A549 (cell line): ENCODE results near the gene PCYT2. TPM values are rescaled to one million over a fixed set of nuclear protein-coding genes. Genes with fewer than 3 reads are reported as not detected.

Source experiments
- ATAC-seq, 2 experiments: fragments of 200-7000 bp in 1 of 2; fragments of >200 bp in 1 of 2; cut with Nextera tagmentation in 1 of 2; cut with Tn5 transposase in 1 of 2; 3 replicates each; pipeline versions ENCODE4 v1.8.0 to v1.9.1; 2018 to 2020; ENCODE audit warnings: mild to moderate bottlenecking in 1 of 2, moderate library complexity in 1 of 2
- CTCF ChIA-PET: fragments of 300-600 bp; sonication (Branson Sonifier 250); formaldehyde crosslinking; extraction: SDS; loops from one replicate; lab custom pipeline; 2021; ENCODE audit warnings: antibody characterized with exemption, inconsistent platforms; lab: Yijun Ruan, JAX
- POLR2A ChIA-PET: fragments of 350-600 bp; formaldehyde crosslinking; extraction: SDS; loops from one replicate; lab custom pipeline; 2021; ENCODE audit warnings: antibody characterized with exemption, inconsistent platforms; lab: Yijun Ruan, JAX
- DNase-seq, 2 experiments: peaks; one replicate each; pipeline versions ENCODE4 v3.0.0 to v3.0.0-alpha.2; 2011 to 2016; ENCODE audit warnings: low read depth in 1 of 2, low spot score in 1 of 2
- FAIRE-seq: peaks from 2 replicates; lab custom pipeline; 2011; peaks lifted over from hg19 to GRCh38; lab: Jason Lieb, UNC
- H3K27ac ChIP-seq, 2 experiments: fragments of >200 bp; sonication (Bioruptor Twin); formaldehyde crosslinking; 3 replicates each; pipeline ENCODE4 v1.5.1; 2016 to 2017
- H3K4me1 ChIP-seq: fragments of >200 bp; sonication (Bioruptor Twin); formaldehyde crosslinking; 3 replicates; pipeline ENCODE4 v1.6.1; 2016
- H3K4me2 ChIP-seq: fragments of >200 bp; sonication (Bioruptor Twin); formaldehyde crosslinking; 3 replicates; pipeline ENCODE4 v1.6.1; 2016
- H3K4me3 ChIP-seq: fragments of >200 bp; sonication (Bioruptor Twin); formaldehyde crosslinking; 3 replicates; pipeline ENCODE4 v1.5.1; 2016
- H3K9me3 ChIP-seq: fragments of >200 bp; sonication (Bioruptor Twin); formaldehyde crosslinking; 3 replicates; pipeline ENCODE4 v1.6.1; 2016
- CHD4 ChIP-seq: fragments of 200-600 bp; sonication (generic); IDR thresholded peaks from 2 replicates; pipeline ENCODE4 v1.6.1; 2016; ENCODE audit warnings: antibody characterized with exemption, mild to moderate bottlenecking, borderline replicate concordance
- ESRRA ChIP-seq: fragments of 150-350 bp; IDR thresholded peaks from 2 replicates; pipeline ENCODE4 v1.6.1; 2014; ENCODE audit warnings: mild to moderate bottlenecking, low read length, borderline replicate concordance
- FOSL2 ChIP-seq, 2 experiments: fragments of 450-650 bp in 1 of 2; fragments of >200 bp in 1 of 2; sonication (Bioruptor Twin) in 1 of 2; formaldehyde crosslinking; IDR thresholded peaks; 2 replicates each; pipeline versions ENCODE4 v1.5.0 to v1.6.1; 2016 to 2020; ENCODE audit warnings: mild to moderate bottlenecking in 1 of 2, moderate library complexity in 1 of 2
- GATA3 ChIP-seq: IDR thresholded peaks from 2 replicates; pipeline ENCODE4 v1.6.1; 2012; ENCODE audit warnings: borderline replicate concordance
- HDAC2 ChIP-seq: fragments of 200-600 bp; sonication (generic); IDR thresholded peaks from 2 replicates; pipeline ENCODE4 v1.6.1; 2016
- HEYL ChIP-seq: fragments of 250-450 bp; sonication (Bioruptor Pico); IDR thresholded peaks from 2 replicates; pipeline ENCODE4 v1.8.0; 2021; ENCODE audit warnings: mild to moderate bottlenecking, moderate library complexity
- HOXA7 ChIP-seq: fragments of 250-450 bp; sonication (Bioruptor Pico); IDR thresholded peaks from 2 replicates; pipeline ENCODE4 v1.5.0; 2020; ENCODE audit warnings: mild to moderate bottlenecking, moderate library complexity
- HOXB5 ChIP-seq: fragments of 250-450 bp; sonication (Bioruptor Pico); IDR thresholded peaks from 2 replicates; pipeline ENCODE4 v1.5.0; 2020; ENCODE audit warnings: mild to moderate bottlenecking, moderate library complexity
- NFE2L2 ChIP-seq: fragments of 150-350 bp; conservative IDR thresholded peaks from 2 replicates; pipeline ENCODE4 v1.6.1; 2014; ENCODE audit warnings: low read length
- PHF8 ChIP-seq: fragments of 200-600 bp; sonication (generic); IDR thresholded peaks from 2 replicates; pipeline ENCODE4 v1.6.1; 2016; ENCODE audit warnings: low read depth, mild to moderate bottlenecking, antibody characterized with exemption, moderate library complexity, borderline replicate concordance
- POLR2A ChIP-seq: IDR thresholded peaks from 2 replicates; pipeline ENCODE4 v1.6.1; 2012; ENCODE audit warnings: mild to moderate bottlenecking, low read length
- RAD21 ChIP-seq, 2 experiments: fragments of >200 bp in 1 of 2; sonication (Bioruptor Twin) in 1 of 2; formaldehyde crosslinking in 1 of 2; IDR thresholded peaks in 1 of 2; conservative IDR thresholded peaks in 1 of 2; 2 replicates in 1 of 2; 3 replicates in 1 of 2; pipeline ENCODE4 v1.6.1; 2012 to 2018; ENCODE audit warnings: inconsistent platforms in 1 of 2
- RARB ChIP-seq: fragments of 250-450 bp; sonication (Bioruptor Pico); IDR thresholded peaks from 2 replicates; pipeline ENCODE4 v1.8.0; 2021; ENCODE audit warnings: mild to moderate bottlenecking, moderate library complexity
- RNF2 ChIP-seq: fragments of 200-600 bp; sonication (generic); IDR thresholded peaks from 2 replicates; pipeline ENCODE4 v1.6.1; 2016; ENCODE audit warnings: low read depth, mild to moderate bottlenecking, antibody characterized with exemption, moderate library complexity, borderline replicate concordance
- ZFP36 ChIP-seq: fragments of 450-650 bp; IDR thresholded peaks from 2 replicates; pipeline ENCODE4 v1.6.1; 2014; ENCODE audit warnings: borderline replicate concordance; ENCODE audit not compliant: partially characterized antibody
- ZNF302 ChIP-seq: fragments of 250-450 bp; sonication (Bioruptor Pico); IDR thresholded peaks from 2 replicates; pipeline ENCODE4 v1.9.0; 2021; ENCODE audit warnings: inconsistent platforms, mild to moderate bottlenecking, moderate library complexity
- WGBS: methylation state at CpG from one replicate; pipeline ENCODE4 v1.1.6; 2017; ENCODE audit errors: missing lambda C conversion rate; 5-methylcytosine and 5-hydroxymethylcytosine counted together
- polyA plus RNA-seq, 4 experiments: library from polyadenylated mRNA; depleted of rRNA in 3 of 4; stranded (reverse); fragments of >200 nt; fragmentation: RNase III in 1 of 4; extraction: RNeasy Plus Mini Kit Qiagen cat#74134 plus additional on column Dnase treatment in 1 of 4; gene quantifications; 2 replicates in 3 of 4; 3 replicates in 1 of 4; pipeline ENCODE4 v1.2.3, GENCODE V29; 2011 to 2017
- TF ChIP-seq, protein P1 (sequence below): fragments of 250-450 bp; sonication (Bioruptor Pico); IDR thresholded peaks from 2 replicates; pipeline ENCODE4 v1.5.0; 2021; ENCODE audit warnings: mild to moderate bottlenecking, moderate library complexity, borderline replicate concordance
- TF ChIP-seq, protein P2 (sequence below): IDR thresholded peaks from 2 replicates; pipeline ENCODE4 v1.6.1; 2012
- TF ChIP-seq, protein P3 (sequence below): IDR thresholded peaks from 2 replicates; pipeline ENCODE4 v1.6.1; 2012
- TF ChIP-seq, protein P4 (sequence below): fragments of 200-600 bp; sonication (generic); IDR thresholded peaks from 2 replicates; pipeline ENCODE4 v1.6.1; 2016; ENCODE audit warnings: antibody characterized with exemption, mild to moderate bottlenecking, moderate library complexity
- TF ChIP-seq, protein P5 (sequence below): fragments of 450-650 bp; IDR thresholded peaks from 2 replicates; pipeline ENCODE4 v1.6.1; 2014; ENCODE audit warnings: antibody characterized with exemption

The PCYT2 gene
- polyA plus RNA-seq, 2 of the 4 experiments (the other 2 are of a cell fraction) = 7.1 to 17.0 TPM

DNA sequence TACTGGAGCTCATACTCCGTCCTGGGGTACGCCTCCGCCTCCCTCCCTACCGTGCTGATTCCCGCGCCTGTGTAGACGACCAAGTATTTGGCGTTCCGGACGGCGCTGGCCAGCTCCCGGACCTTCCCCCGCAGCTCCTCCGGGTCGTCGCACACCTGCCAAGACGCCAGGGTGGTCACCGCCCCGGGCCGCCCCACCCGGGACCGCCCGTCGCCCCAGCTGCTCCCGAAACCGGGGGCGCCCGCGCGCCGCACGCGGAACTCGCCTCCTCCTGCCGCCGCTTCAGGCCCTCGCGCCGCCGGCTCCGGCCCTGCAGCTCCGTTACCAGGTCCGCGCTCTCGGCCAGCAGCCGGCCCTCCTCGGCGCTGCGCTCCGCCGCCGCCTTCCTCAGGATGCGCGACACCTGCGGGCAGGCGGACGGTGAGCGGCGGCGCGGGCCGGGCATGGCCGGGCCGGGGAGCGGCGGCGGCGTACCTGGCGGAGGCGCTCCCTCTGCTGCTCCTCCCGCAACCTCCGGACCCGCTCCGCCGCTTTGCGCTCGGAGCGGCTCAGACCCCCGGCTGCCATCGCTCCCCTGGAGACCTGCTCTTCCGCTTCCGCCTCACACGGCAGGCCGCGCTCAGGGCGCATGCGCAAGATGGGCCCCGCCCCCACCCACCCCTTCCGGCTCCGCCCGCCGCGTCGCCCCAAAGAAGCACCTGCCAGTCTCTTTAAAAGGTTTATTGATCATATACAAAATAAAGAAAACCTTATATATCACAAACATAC, 6.5 kb upstream of the PCYT2 start, which contains the start of gene SIRT7 (continued):
- TF ChIP-seq RNF2 (no peak), GATA3 (no peak; the same call in 1 of the 2 replicates), ZNF302 (CRISPR knock-in tag) (no peak), CHD4 (no peak), RARB (no peak), HOXB5 (CRISPR knock-in tag) (no peak), FOSL2 (IDR thresholded peaks at IDR 0.05) (no peak), FOSL2 (CRISPR knock-in tag; IDR thresholded peaks at IDR 0.05) (no peak), ESRRA (no peak), HOXA7 (no peak), RAD21 (conservative IDR thresholded peaks at IDR 0.05 in 1 of 2, IDR thresholded peaks at IDR 0.05 in 1 of 2) (no peak), HDAC2 (no peak), POLR2A (peak; percentile 69), ZFP36 (no peak), HEYL (no peak)
- TF ChIP-seq, protein P1, sequence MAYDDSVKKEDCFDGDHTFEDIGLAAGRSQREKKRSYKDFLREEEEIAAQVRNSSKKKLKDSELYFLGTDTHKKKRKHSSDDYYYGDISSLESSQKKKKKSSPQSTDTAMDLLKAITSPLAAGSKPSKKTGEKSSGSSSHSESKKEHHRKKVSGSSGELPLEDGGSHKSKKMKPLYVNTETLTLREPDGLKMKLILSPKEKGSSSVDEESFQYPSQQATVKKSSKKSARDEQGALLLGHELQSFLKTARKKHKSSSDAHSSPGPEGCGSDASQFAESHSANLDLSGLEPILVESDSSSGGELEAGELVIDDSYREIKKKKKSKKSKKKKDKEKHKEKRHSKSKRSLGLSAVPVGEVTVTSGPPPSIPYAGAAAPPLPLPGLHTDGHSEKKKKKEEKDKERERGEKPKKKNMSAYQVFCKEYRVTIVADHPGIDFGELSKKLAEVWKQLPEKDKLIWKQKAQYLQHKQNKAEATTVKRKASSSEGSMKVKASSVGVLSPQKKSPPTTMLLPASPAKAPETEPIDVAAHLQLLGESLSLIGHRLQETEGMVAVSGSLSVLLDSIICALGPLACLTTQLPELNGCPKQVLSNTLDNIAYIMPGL (CRISPR knock-in tag) = no peak
- TF ChIP-seq, protein P2, sequence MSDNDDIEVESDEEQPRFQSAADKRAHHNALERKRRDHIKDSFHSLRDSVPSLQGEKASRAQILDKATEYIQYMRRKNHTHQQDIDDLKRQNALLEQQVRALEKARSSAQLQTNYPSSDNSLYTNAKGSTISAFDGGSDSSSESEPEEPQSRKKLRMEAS = no peak; the same call in 1 of the 2 replicates
- TF ChIP-seq, protein P3, sequence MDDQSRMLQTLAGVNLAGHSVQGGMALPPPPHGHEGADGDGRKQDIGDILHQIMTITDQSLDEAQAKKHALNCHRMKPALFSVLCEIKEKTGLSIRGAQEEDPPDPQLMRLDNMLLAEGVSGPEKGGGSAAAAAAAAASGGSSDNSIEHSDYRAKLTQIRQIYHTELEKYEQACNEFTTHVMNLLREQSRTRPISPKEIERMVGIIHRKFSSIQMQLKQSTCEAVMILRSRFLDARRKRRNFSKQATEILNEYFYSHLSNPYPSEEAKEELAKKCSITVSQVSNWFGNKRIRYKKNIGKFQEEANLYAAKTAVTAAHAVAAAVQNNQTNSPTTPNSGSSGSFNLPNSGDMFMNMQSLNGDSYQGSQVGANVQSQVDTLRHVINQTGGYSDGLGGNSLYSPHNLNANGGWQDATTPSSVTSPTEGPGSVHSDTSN = peak; percentile 50; the same call in 1 of the 2 replicates
- TF ChIP-seq, protein P4, sequence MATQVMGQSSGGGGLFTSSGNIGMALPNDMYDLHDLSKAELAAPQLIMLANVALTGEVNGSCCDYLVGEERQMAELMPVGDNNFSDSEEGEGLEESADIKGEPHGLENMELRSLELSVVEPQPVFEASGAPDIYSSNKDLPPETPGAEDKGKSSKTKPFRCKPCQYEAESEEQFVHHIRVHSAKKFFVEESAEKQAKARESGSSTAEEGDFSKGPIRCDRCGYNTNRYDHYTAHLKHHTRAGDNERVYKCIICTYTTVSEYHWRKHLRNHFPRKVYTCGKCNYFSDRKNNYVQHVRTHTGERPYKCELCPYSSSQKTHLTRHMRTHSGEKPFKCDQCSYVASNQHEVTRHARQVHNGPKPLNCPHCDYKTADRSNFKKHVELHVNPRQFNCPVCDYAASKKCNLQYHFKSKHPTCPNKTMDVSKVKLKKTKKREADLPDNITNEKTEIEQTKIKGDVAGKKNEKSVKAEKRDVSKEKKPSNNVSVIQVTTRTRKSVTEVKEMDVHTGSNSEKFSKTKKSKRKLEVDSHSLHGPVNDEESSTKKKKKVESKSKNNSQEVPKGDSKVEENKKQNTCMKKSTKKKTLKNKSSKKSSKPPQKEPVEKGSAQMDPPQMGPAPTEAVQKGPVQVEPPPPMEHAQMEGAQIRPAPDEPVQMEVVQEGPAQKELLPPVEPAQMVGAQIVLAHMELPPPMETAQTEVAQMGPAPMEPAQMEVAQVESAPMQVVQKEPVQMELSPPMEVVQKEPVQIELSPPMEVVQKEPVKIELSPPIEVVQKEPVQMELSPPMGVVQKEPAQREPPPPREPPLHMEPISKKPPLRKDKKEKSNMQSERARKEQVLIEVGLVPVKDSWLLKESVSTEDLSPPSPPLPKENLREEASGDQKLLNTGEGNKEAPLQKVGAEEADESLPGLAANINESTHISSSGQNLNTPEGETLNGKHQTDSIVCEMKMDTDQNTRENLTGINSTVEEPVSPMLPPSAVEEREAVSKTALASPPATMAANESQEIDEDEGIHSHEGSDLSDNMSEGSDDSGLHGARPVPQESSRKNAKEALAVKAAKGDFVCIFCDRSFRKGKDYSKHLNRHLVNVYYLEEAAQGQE = no peak

DNA sequence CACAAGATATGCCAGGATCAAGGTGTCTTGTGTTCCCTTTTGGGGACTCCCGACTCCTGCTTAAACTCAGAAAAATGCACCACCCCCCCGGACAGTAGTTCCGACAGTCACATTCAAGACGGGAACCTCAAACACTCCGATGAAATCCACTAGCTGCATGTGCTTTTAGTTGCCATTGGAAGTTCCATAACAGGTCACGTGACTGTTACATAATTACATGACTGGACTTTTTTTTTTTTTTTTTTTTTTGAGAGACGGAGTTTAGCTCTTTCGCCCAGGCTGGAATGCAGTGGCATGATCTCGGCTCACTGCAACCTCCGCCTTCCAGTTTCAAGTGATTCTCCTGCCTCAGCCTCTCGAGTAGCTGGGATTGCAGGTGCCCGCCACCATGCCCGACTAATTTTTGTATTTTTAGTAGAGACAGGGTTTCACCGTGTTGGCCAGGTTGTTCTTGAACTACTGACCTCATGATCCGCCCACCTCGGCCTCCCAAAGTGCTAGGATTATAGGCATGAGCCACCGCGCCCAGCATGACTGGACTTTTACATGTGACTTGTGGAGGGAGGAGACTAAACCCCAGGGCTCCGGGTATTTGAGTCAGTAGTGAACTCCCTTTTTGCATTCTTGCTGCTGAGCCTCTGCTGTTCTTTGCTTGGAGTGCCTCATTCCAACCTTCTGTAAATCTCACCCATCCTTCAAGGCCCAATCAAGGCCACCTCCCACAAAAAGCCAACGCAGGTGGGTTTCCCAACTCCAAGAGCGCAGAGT, 5.2 kb upstream of the PCYT2 start:
- Histone ChIP-seq H3K4me2 (peak overlapping the region; percentile 99), H3K27ac (peak overlapping the region; percentile 93 to 97; a peak in 4 of 6 replicates), H3K4me3 (peak overlapping the region; percentile 97), H3K4me1 (peaks cover 49% of the 10 kb centered on the region), H3K9me3 (no peaks in the 10 kb centered on the region)
- 68% methylated on average over 21 of the region's 21 CpGs for WGBS
- peak in 1 of 2 experiments; percentile 69 for DNase-seq
- ATAC-seq = peak in 1 of 2 experiments; percentile 20; a peak in 3 of 6 replicates
- TF ChIP-seq, protein P5, sequence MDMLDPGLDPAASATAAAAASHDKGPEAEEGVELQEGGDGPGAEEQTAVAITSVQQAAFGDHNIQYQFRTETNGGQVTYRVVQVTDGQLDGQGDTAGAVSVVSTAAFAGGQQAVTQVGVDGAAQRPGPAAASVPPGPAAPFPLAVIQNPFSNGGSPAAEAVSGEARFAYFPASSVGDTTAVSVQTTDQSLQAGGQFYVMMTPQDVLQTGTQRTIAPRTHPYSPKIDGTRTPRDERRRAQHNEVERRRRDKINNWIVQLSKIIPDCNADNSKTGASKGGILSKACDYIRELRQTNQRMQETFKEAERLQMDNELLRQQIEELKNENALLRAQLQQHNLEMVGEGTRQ = peak; percentile 35
- TF ChIP-seq FOSL2 (IDR thresholded peaks at IDR 0.05) (no peak), FOSL2 (CRISPR knock-in tag; IDR thresholded peaks at IDR 0.05) (0 out of 2 replicates have a peak, but pooled peaks have one; percentile 2), PHF8 (no peak), CHD4 (no peak), NFE2L2 (0 out of 2 replicates have a peak, but pooled peaks have one; percentile 25), HOXA7 (peak; percentile 23; the same call in 1 of the 2 replicates)
- ChIA-PET CTCF (interaction anchor here (0.9 to 1.8 kb wide), 8 partner anchors 7 to 48 kb away, joined by 3 to 7 read pairs (median 5); partner anchors contain the start of gene MAFG), POLR2A (interaction anchor here (1.2 kb wide), 1 partner anchor 10 kb away, joined by 6 read pairs; no protein-coding TSS in a partner anchor)
- no peak for FAIRE-seq
